PFSK-1 (cell line): ENCODE results near the gene ANKRD35.

Experiments used
- FOXP2 ChIP-seq: optimal IDR thresholded peaks from 2 replicates; pipeline ENCODE3; 2011; ENCODE audit warnings: borderline replicate concordance, control low read depth, inconsistent platforms; ENCODE audit not compliant: insufficient read depth; ENCODE audit errors: extremely low read length, extremely low read depth
- POLR2AphosphoS5 ChIP-seq: IDR thresholded peaks from 2 replicates; pipeline ENCODE4 v1.6.1; 2012; ENCODE audit warnings: low read depth, mild to moderate bottlenecking, control low read depth, low read length, moderate library complexity
- REST ChIP-seq, 2 experiments: IDR thresholded peaks; 2 replicates each; pipeline versions ENCODE4 v1.6.1 to v1.8.0; 2011 to 2012; ENCODE audit warnings: low read depth in 2 of 2, low read length in 2 of 2, control low read depth in 1 of 2, inconsistent platforms in 1 of 2, mild to moderate bottlenecking in 1 of 2, moderate library complexity in 1 of 2; ENCODE audit not compliant: insufficient read depth in 1 of 2
- SIN3A ChIP-seq: IDR thresholded peaks from 2 replicates; pipeline ENCODE4 v1.6.1; 2012; ENCODE audit warnings: mild to moderate bottlenecking, low read length, moderate library complexity, borderline replicate concordance; ENCODE audit not compliant: insufficient read depth
- TAF1 ChIP-seq: IDR thresholded peaks from 2 replicates; pipeline ENCODE4 v1.6.1; 2012; ENCODE audit warnings: low read length, control low read depth, borderline replicate concordance; ENCODE audit not compliant: insufficient read depth

Gene ANKRD35

GRCh38 chr1:145824499-145824842 is 61.2 kb downstream of the ANKRD35 start:
- TF ChIP-seq POLR2AphosphoS5 (no peak), SIN3A (no peak), REST (IDR thresholded peaks at IDR 0.05; ENCODE audit: insufficient read depth in 1 of 2, low read depth in 2 of 2, low read length in 2 of 2) (no peak), FOXP2 (no peak), TAF1 (no peak)

DNA sequence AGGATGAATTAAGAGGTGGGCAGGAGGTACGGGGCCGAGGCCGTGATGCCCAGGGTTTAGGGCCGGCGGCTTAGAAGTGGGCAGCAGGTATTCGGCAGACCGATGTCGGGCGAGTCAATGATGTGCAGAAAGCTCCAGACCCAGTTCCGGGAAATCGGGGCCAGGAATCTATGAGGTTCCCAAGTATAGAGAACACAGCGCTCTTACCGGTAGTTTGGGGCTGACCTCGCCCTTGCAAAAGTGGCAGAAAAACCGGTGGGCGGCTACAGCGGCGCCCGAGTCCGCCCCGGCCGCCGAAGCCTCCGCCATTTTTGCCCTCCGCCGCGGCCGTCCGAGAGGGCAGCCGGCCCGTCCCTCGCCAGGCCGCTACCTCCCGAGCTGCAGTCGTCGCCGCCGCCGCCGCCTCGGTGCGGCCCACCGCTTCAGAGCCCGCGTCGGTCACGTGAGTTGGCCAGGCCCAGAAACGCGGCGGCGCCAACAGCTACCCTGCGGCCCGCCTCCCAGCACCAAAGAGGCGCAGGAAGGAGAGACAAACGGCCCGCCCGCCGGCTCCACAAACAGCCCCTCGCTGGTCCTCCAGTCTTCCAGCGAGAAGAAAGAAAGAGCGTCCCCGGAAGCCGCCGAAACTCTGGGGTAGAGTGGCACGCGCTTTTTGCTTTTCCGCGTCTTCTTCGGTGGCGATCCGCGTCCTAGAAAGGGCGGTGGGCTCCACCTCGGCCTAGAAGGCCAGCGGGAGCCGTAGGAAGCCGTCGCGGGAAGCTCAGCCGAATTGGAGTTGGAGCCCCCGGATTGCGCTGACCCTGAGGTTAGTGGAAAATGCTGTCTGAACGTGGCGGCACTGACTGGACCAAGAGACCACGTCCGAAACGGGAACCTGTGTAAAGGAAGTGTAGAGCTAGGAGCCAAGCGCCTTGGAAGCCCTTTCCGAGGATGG is 61.8 kb downstream of the ANKRD35 start, which contains the start of the genes POLR3C and RNF115:
POLR3C (plus strand) TSS at position 636 of the 934 bp plus-strand sequence. CDS start 1,577 bp downstream, outside the sequence.
RNF115 (minus strand) TSS at position 531 of the 934 bp plus-strand sequence; CDS start at position 309, 222 bp downstream.
- TF ChIP-seq REST (IDR thresholded peaks at IDR 0.05; ENCODE audit: insufficient read depth in 1 of 2, low read depth in 2 of 2, low read length in 2 of 2): 0 out of 4 replicates have a peak, but pooled peaks of 1 of the 2 experiments have one; percentile 41
- TF ChIP-seq TAF1: peak; percentile 96
- peak; percentile 83; the same call in 1 of the 2 replicates for TF ChIP-seq SIN3A
- TF ChIP-seq POLR2AphosphoS5: peak; percentile 86
- peak; percentile 83 for TF ChIP-seq FOXP2
